TTC549 (cell line): ENCODE measurements around the gene KIF15.
"Not testable (repeated sequence)": the region's sequence is repeated elsewhere in the genome, so short reads cannot be mapped to it uniquely, and the experiment has no call there.

Source experiments
- FAIRE-seq: peaks from 2 replicates; lab custom pipeline; 2012; peaks lifted over from hg19 to GRCh38; lab: Jason Lieb, UNC

The KIF15 gene

GRCh38 chr3:44761424-44762169 lies at the start of gene KIF15, which contains the start of gene KIAA1143:
KIF15 (plus strand) TSS chr3:44761794; CDS start chr3:44761866, 72 bp downstream.
KIAA1143 (minus strand) TSS chr3:44761619; CDS start chr3:44761602, 17 bp downstream.
- FAIRE-seq, result no peak

- FAIRE-seq, result no peak
These were observed 49.0 kb upstream of the KIF15 start, which contains the start of gene ZNF502 for GRCh38 chr3:44712455-44713075. ZNF502 (plus strand) TSS chr3:44712660; CDS start chr3:44720262, 7,602 bp downstream.

- no peak for FAIRE-seq
These were observed 40.1 kb upstream of the KIF15 start for GRCh38 chr3:44721231-44722102.

- FAIRE-seq, result no peak
These were observed 39.5 kb upstream of the KIF15 start for GRCh38 chr3:44722103-44722401.

- no peak for FAIRE-seq
These were observed 32.1 kb upstream of the KIF15 start, which contains the start of gene ZNF501 for GRCh38 chr3:44729384-44729910. ZNF501 (plus strand) TSS chr3:44729635; CDS start chr3:44734422, 4,787 bp downstream.

- FAIRE-seq, result no peak
These were observed 26.9 kb upstream of the KIF15 start for GRCh38 chr3:44734646-44735168.

- FAIRE-seq, result no peak
These were observed 532 bp upstream of the KIF15 start for GRCh38 chr3:44761101-44761423.

GRCh38 chr3:44762170-44762677 lies 630 bp downstream of the KIF15 start:
- FAIRE-seq, result no peak

GRCh38 chr3:44762690-44763089 lies 1.1 kb downstream of the KIF15 start:
- FAIRE-seq, result no peak

GRCh38 chr3:44764248-44764647 lies 2.7 kb downstream of the KIF15 start:
- FAIRE-seq, result no peak

GRCh38 chr3:44771424-44772098 lies 10.0 kb downstream of the KIF15 start:
- FAIRE-seq, result no peak

- FAIRE-seq, result no peak
These were observed 10.5 kb downstream of the KIF15 start for GRCh38 chr3:44772099-44772442.

- FAIRE-seq, result no peak
These were observed 21.3 kb downstream of the KIF15 start for GRCh38 chr3:44782891-44783290.

- no peak for FAIRE-seq
These were observed 33.6 kb downstream of the KIF15 start for GRCh38 chr3:44795197-44795596.

- no peak for FAIRE-seq
These were observed 40.4 kb downstream of the KIF15 start for GRCh38 chr3:44802011-44802410.

- no peak for FAIRE-seq
These were observed 41.7 kb downstream of the KIF15 start for GRCh38 chr3:44803298-44803697.

GRCh38 chr3:44805960-44806359 lies 44.4 kb downstream of the KIF15 start:
- no peak for FAIRE-seq

GRCh38 chr3:44814751-44815150 lies 53.2 kb downstream of the KIF15 start:
- no peak for FAIRE-seq

GRCh38 chr3:44816334-44816733 lies 54.7 kb downstream of the KIF15 start:
- not testable (repeated sequence) for FAIRE-seq

GRCh38 chr3:44821206-44821605 lies 59.6 kb downstream of the KIF15 start:
- FAIRE-seq, result not testable (repeated sequence)

- no peak for FAIRE-seq
These were observed 63.8 kb downstream of the KIF15 start for GRCh38 chr3:44825264-44825925.
